Urinary bladder (tissue), 4 donors: Measurements from ENCODE around the gene GSAP. TPM values are rescaled to one million over a fixed set of nuclear protein-coding genes. Genes with fewer than 3 reads are reported as not detected.
"Not testable (repeated sequence)": the region's sequence is repeated elsewhere in the genome, so short reads cannot be mapped to it uniquely, and the experiment has no call there.

ENCODE experiments used
- DNase-seq: peaks from one replicate; pipeline ENCODE4 v3.0.0-alpha.2; 2015; ENCODE audit errors: extremely low spot score
- H3K27ac ChIP-seq: one replicate; pipeline ENCODE4 v1.5.1; 2013; ENCODE audit warnings: low read depth, mild to moderate bottlenecking, moderate library complexity
- H3K36me3 ChIP-seq: one replicate; pipeline ENCODE4 v1.6.1; 2013; ENCODE audit warnings: mild to moderate bottlenecking, moderate library complexity; ENCODE audit not compliant: insufficient read depth
- H3K4me1 ChIP-seq: one replicate; pipeline ENCODE4 v1.6.1; 2013; ENCODE audit warnings: mild to moderate bottlenecking, moderate library complexity; ENCODE audit not compliant: insufficient read depth
- H3K4me3 ChIP-seq: one replicate; pipeline ENCODE4 v1.5.1; 2013; ENCODE audit warnings: low read depth, low read length
- WGBS: extraction: QIAGEN DNeasy Blood & Tissue Kit; methylation state at CpG from one replicate; pipeline ENCODE4 v1.1.7; 2013; 5-methylcytosine and 5-hydroxymethylcytosine counted together
- polyA plus RNA-seq: library from polyadenylated mRNA; stranded (reverse); fragments of 200-250 nt; gene quantifications from one replicate; pipeline ENCODE4 v1.2.3, GENCODE V29; 2013
- total RNA-seq: library from RNA; depleted of rRNA; stranded (reverse); fragments of >200 nt; gene quantifications from one replicate; pipeline ENCODE4 v1.2.3, GENCODE V29; 2014
- donor health status: healthy with polysubstance abuse.
- donor health status: healthy.

GSAP gene
- total and polyA plus RNA-seq, 2 donors, result 4.7 to 14.9 TPM

DNA sequence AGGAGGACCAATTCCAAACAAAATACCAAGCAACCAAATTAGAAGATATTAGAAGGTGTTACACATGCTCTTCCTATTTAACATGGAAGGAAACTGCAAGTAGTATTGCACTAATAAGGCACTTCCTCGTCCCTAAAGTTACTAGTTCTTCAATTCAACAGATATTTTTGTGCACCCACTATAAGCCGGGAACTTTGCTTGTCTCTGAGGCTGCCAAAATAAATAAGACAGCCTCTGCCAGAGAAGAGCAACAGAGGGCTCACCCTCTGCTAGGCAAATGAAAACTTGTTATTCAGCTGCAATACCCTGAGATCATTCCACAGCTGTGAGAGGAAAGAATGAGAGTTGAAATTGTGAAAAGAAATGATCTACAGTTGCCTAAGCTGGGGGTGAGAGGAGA is 37.4 kb upstream of the GSAP start:
- H3K27ac ChIP-seq, result no peak overlapping the region
- H3K36me3 ChIP-seq, result no peaks in the 10 kb centered on the region
- 27% methylated on average over 2 of the region's 2 CpGs for WGBS
- H3K4me1 ChIP-seq, result no peaks in the 10 kb centered on the region
- no peak for DNase-seq
- H3K4me3 ChIP-seq, result no peak overlapping the region

DNA sequence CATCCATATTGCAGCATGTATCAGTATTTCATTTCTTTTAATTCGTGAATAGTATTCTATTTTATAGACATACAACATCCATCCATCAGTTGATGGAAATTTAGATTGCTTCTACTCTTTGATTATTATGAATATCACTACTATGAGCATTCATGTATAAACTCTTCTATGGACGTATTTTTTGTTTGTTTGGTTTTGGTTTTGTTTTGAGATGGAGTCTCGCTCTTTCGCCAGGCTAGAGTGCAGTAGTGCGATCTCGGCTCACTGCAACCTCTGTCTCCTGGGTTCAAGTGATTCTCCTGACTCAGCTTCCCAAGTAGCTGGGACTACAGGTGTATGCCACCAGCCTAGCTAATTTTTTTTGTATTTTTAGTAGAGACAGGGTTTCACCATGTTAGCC is 35.8 kb upstream of the GSAP start:
- H3K27ac ChIP-seq, H3K4me3 ChIP-seq: not testable (repeated sequence)
- WGBS, result 93% methylated on average over 6 of the region's 6 CpGs

DNA sequence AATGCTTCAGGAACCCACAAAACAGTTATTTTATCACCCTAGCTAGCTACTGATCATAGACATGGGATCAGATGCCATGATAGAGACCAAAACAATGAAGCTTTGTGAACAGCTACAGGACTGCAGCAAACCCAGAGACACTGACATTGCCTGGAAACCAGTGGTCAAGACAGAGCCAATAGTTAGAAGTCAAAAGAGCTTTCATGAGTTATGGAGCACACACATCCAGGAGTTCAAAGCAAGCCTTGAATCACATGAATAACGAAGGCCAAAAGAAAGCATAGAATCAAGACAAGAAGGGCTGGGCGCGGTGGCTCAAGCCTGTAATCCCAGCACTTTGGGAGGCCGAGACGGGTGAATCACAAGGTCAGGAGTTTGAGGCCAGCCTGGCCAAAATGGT is 34.5 kb upstream of the GSAP start:
- H3K4me1 ChIP-seq, result no peaks in the 10 kb centered on the region
- WGBS, result 94% methylated on average over 5 of the region's 5 CpGs
- H3K36me3 ChIP-seq, result no peaks in the 10 kb centered on the region
- H3K27ac ChIP-seq, result no peak overlapping the region
- no peak for DNase-seq
- no peak overlapping the region for H3K4me3 ChIP-seq

More for the DNA sequence above, 35.8 kb upstream of the GSAP start:
- not testable (repeated sequence) for H3K36me3 ChIP-seq, DNase-seq, H3K4me1 ChIP-seq

DNA sequence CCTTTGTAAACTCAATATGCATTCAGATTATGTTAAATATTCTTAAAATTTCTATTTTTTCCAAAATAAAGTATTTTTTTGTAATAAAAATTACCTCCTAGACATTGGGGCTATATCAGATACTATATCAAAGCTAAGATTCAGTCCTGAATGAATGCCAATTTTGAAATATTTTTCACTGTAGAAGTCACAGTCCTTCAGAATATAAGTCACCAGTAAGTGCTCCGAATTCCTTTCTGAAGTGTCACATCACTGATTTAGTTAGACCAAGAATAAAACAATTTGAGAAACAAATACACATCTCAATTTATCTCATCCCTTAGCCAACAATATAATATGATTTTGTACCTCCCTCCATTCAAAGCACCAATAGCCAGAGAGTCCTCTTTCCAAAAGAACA is 33.9 kb upstream of the GSAP start:
- no peak for DNase-seq
- Histone ChIP-seq H3K4me3 (no peak overlapping the region), H3K4me1 (no peaks in the 10 kb centered on the region), H3K27ac (no peak overlapping the region), H3K36me3 (no peaks in the 10 kb centered on the region)
- 80% methylated on average over 1 of the region's 1 CpG for WGBS

DNA sequence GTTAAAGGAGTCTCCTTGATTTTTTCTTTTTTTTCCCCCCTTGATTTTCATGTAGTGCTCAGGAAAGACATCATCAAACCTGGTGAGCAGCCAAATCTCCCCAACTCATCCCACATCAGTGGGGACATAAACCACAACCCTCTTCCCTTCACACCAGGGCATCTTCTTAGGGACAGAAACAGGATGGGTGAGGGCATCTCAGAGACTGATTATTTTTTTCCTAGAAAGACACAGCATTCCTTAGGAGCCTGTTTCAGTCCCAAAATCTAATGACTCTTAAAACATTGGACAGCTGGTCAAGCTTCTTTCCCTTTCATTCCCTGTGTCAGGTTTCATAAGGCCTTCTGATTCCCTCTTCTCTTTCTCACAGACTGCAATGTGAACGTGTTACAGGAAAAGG is 31.5 kb upstream of the GSAP start:
- WGBS, result 76% methylated on average over 1 of the region's 1 CpG
- no peaks in the 10 kb centered on the region for H3K4me1 ChIP-seq
- DNase-seq, result no peak
- H3K27ac ChIP-seq, result no peak overlapping the region
- no peak overlapping the region for H3K4me3 ChIP-seq
- H3K36me3 ChIP-seq, result no peaks in the 10 kb centered on the region

DNA sequence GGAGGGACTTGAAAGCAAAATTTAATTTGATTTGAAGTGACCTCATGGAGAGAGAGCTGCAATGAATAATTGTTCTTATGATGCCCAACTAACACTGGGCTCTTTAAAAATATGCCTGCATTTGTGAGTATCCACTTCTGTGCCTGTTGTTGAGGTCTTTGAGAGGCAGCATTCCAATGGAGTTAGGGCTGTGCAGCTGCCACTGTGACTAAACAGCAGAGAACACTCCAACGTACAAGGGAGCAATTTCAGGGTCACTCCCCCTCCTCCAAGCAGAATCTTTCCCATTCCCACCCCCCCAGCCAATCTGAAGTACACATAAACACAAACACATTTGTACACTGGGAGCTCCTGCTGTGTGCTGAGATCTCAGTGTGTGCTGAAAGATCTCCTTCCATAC is 28.0 kb upstream of the GSAP start:
- Histone ChIP-seq H3K4me3 (no peak overlapping the region), H3K27ac (no peak overlapping the region), H3K4me1 (no peaks in the 10 kb centered on the region), H3K36me3 (no peaks in the 10 kb centered on the region)
- 41% methylated on average over 1 of the region's 1 CpG for WGBS
- DNase-seq, result no peak

DNA sequence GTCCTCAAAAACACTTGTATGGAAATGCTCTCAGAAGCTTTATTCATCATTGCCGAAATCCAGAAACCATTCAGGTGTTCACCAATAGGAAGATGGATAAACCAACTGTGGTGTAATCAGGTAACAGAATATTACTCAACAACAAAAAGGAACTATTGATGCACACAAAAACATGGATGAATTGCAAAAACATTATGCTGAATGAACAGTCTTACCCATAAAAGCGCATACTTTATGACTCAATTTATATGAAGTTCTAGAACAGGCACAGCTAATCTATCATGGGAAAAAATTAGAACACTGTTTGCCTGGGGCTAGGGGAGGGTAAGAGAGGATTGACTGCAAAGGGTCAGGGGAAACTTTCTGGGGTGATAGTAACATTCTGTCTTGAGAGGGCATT is 26.9 kb upstream of the GSAP start:
- H3K4me3 ChIP-seq, result no peak overlapping the region
- WGBS, result 96% methylated on average over 2 of the region's 2 CpGs

DNA sequence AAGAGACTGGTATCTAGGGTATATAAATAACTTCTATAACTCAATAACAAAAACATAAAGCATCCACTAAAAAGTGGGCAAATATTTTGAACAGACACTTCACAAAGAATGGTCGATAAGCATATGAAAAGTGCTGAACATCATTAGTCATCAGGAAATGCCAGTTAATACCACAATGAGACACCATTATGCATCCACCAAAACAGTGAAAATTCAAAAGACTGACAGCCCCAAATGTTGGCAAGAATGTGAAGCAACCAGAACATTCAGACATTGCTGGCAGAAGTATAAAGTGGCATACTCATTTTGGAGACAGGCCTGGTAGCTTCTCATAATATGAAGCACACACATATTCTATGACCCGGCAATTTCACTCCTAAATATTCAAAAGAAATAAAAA is 26.5 kb upstream of the GSAP start:
- 87% methylated on average over 2 of the region's 2 CpGs for WGBS
- no peaks in the 10 kb centered on the region for H3K4me1 ChIP-seq
- no peak for DNase-seq

More for the DNA sequence above, 26.9 kb upstream of the GSAP start:
- no peaks in the 10 kb centered on the region for H3K4me1 ChIP-seq
- DNase-seq, result no peak
- H3K36me3 ChIP-seq, result no peaks in the 10 kb centered on the region
- H3K27ac ChIP-seq, result no peak overlapping the region

DNA sequence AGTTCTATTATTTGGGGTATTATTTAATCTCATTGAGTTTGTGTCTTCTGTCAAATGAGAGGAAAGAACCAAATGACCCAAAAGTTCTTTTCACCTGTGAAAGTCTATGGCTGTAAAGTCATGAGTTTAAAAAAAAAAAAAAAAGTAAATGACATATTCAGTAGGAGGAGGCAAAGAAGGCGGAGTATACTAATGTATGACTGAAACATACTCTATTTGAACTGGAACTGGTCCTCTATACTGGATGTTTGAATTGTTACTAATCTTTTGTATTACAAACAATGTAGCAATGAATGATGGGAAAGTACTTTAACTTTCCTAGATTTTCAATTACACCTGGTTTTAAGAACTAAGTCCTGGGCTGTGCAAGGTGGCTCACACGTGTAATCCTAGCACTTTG is 24.9 kb upstream of the GSAP start:
- no peak for DNase-seq
- 87% methylated on average over 2 of the region's 2 CpGs for WGBS
- Histone ChIP-seq H3K4me3 (no peak overlapping the region), H3K36me3 (no peaks in the 10 kb centered on the region), H3K27ac (no peak overlapping the region), H3K4me1 (no peaks in the 10 kb centered on the region)

More for the DNA sequence above, 26.5 kb upstream of the GSAP start:
- no peaks in the 10 kb centered on the region for H3K36me3 ChIP-seq
- no peak overlapping the region for H3K4me3 ChIP-seq
- no peak overlapping the region for H3K27ac ChIP-seq

DNA sequence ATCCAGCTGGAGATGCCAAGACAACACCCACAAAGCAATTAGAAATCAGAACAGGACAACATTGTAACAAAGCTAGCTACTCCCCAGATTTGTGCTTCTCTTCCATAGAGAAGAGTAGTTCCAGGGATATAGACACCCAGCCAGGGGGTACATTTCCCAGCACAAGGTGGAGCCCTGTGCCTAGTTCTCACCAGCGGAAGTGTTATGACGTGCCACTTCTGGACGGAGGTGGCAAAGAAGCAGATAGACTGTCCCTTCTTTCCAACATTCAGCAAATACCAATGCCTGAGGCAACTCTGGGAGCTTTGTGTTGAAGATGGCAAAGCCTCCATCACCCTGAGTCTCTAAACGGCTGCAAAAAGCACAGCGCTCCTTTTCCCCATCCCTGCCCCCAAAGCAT is 23.4 kb upstream of the GSAP start:
- H3K27ac ChIP-seq, result no peak overlapping the region
- WGBS, result 44% methylated on average over 5 of the region's 5 CpGs
- no peaks in the 10 kb centered on the region for H3K36me3 ChIP-seq
- no peak for DNase-seq
- H3K4me3 ChIP-seq, result no peak overlapping the region
- no peaks in the 10 kb centered on the region for H3K4me1 ChIP-seq

DNA sequence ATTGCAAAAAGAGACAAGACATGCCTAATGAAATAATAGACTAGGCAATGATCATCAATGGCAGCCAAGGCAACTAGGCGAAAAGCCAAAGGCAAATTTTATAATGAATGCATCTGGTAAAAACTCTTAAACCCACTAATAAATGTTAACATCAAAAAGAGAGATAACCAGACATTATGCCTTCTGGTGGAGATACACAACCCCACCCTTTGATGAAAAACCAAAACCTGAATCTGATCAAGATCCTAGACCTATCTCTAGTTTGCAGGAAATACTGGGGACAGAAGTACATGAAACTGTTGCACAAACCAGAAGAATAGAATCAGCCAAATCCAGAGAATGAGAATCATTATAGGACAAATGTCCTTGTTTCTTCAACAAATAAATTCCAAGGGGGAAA is 22.0 kb upstream of the GSAP start:
- WGBS, result 96% methylated on average over 1 of the region's 1 CpG
- Histone ChIP-seq H3K36me3 (no peaks in the 10 kb centered on the region), H3K4me1 (no peaks in the 10 kb centered on the region), H3K4me3 (no peak overlapping the region), H3K27ac (no peak overlapping the region)
- DNase-seq, result no peak

DNA sequence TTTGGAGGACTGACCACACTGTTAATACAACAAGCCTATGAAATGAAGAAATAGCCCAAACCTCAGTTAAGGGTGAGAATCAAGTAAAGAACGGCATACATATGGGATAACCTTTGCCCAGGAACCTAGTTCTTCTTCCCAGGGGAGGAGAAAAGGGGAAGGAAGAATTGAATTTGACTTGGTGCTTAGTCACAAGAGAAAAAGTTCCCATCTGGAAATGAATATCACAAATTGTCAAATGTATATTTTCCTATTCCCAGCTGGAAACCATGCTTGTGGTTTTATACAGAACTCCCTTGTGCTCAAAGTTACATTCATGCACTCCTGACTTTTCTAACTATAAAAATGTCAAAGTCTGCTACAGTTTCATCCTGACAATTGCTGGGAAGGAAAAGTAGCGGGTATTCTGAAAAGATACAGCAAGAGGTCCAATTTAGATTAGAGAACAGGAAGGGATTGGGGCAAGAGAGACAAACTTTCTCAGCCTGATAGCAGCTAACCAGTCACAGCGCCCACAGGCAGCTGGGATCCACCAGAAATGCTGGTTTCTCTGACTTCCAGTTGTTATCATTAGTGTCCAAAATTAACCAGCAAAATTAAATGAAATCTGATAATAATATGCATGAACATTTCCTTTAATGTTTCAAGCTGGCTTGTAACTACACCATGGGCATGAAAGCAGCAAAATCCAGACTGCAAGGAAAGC is 18.6 kb upstream of the GSAP start:
- no peak for DNase-seq
- 70% methylated on average over 3 of the region's 3 CpGs for WGBS

DNA sequence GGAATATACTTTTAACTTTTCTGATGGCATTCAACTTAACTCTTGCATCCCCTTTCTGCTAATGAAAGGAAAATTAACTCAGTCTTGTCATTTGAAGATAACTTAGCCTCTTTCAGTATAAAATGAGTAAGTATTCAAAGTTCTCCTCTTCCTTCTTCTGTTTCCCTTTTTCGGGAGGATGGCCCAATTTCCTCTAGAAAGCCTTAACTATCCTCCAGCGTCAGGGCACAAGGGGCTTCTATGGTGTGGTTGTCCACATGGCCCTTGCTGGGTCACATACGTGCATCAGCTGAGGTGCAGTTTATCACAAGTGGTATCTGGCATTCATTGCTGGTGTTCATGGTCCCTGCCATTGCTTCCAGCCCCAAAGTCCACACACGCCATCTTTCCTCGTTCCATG is 17.8 kb upstream of the GSAP start:
- no peaks in the 10 kb centered on the region for H3K36me3 ChIP-seq
- H3K27ac ChIP-seq, result no peak overlapping the region
- WGBS, result 88% methylated on average over 5 of the region's 5 CpGs
- H3K4me3 ChIP-seq, result no peak overlapping the region
- H3K4me1 ChIP-seq, result no peaks in the 10 kb centered on the region
- DNase-seq, result no peak

More for the DNA sequence above, 18.6 kb upstream of the GSAP start:
- Histone ChIP-seq H3K27ac (no peak overlapping the region), H3K36me3 (no peaks in the 10 kb centered on the region), H3K4me3 (no peak overlapping the region), H3K4me1 (no peaks in the 10 kb centered on the region)

DNA sequence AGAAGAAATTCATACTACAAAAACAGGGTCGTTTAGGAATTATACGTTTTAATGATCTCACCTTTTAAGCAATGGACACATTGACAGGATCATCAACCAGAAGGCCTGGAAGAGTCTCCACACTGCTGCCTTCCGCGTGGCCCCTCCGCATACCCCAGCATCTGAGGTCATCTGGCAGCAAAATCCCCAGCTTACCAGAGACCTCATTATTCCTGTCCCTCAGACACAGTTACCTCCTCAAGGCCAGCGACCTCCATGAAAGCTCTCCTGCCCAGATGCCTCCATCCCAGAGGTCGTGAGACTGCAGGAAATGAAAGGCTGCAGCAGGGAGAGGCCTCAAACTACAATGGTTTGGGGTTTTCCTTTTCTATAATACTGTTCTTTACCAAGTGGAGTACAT is 14.8 kb upstream of the GSAP start:
- no peaks in the 10 kb centered on the region for H3K36me3 ChIP-seq
- no peak overlapping the region for H3K27ac ChIP-seq
- no peak overlapping the region for H3K4me3 ChIP-seq
- DNase-seq, result no peak
- WGBS, result 82% methylated on average over 7 of the region's 7 CpGs
- H3K4me1 ChIP-seq, result no peaks in the 10 kb centered on the region

DNA sequence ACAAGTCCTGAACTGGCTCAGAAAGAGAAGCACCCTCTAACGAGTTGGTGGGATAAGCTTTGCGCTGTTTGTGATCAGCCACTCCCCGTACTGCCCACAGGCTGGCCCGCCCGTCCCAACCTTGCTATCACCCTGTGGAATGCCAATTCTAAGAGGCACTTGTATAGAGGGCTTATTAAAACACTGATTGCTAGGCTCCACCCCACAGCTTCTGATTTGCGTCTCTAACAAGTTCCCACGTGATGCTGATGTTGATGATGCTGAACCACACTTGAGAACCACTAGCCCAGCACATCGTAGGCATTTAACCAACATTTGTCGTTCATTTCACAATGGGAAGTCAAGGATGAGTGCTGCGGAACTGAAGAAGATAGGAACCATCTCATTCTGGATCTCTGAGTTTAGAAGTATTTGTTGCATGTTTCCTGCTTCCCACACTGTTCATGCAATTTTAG is 12.7 kb upstream of the GSAP start:
- no peaks in the 10 kb centered on the region for H3K36me3 ChIP-seq
- H3K4me1 ChIP-seq, result no peaks in the 10 kb centered on the region
- DNase-seq, result no peak
- H3K4me3 ChIP-seq, result no peak overlapping the region
- WGBS, result 73% methylated on average over 10 of the region's 10 CpGs
- no peak overlapping the region for H3K27ac ChIP-seq
